Measurements from ENCODE around the gene UNC13A.

DNA sequence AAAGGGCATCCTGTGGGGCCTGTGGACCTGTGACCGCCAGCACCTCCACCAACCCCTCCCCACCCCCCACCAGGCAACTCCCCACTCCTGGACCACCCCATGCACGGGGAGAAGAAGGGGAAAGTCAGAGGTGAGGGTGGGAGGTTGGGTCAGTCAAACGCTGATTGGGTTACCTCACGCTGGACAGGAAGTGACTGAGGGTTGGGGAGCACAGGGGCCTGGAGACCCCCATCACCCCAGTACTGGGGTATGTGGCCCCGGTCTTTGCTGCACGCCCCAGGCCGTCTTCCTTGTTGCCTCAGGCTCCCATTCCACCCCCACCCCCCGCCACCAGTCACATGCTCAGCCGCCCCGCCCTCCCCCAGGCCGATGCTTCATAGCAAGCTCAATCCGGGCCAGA, 73.7 kb downstream of the UNC13A start:
- TF ChIP-seq ASH2L (IDR thresholded peaks at IDR 0.05; ENCODE audit: low read length), result no peak
- no peak for TF ChIP-seq BRCA1 (IDR thresholded peaks at IDR 0.05; ENCODE audit: low read depth, low read length)
- TF ChIP-seq POLR2A (IDR thresholded peaks at IDR 0.05; ENCODE audit: control extremely low read depth in 1 of 2, low read depth in 2 of 2, low read length in 2 of 2), result no peak
